HFFc6 (cell line): ENCODE results near the gene MOB3C. TPM values are rescaled to one million over a fixed set of nuclear protein-coding genes. Genes with fewer than 3 reads are reported as not detected.

Source experiments
- DNase-seq: peaks from one replicate; pipeline ENCODE4 v3.0.0-alpha.2; 2018
- H3K27ac Mint-ChIP-seq: 2 replicates; pipeline ENCODE4 v1.8.0; 2020; ENCODE audit warnings: mild to moderate bottlenecking, mixed read lengths
- H3K27me3 Mint-ChIP-seq: 2 replicates; pipeline ENCODE4 v1.8.0; 2021; ENCODE audit warnings: mild to moderate bottlenecking, moderate library complexity, mixed read lengths; ENCODE audit not compliant: insufficient read depth
- H3K36me3 Mint-ChIP-seq: 2 replicates; pipeline ENCODE4 v1.8.0; 2021; ENCODE audit warnings: low read depth, mixed read lengths
- H3K4me1 Mint-ChIP-seq: 2 replicates; pipeline ENCODE4 v1.8.0; 2020; ENCODE audit warnings: low read depth, mixed read lengths
- H3K4me3 Mint-ChIP-seq: 2 replicates; pipeline ENCODE4 v1.8.0; 2020; ENCODE audit warnings: mild to moderate bottlenecking, moderate library complexity, mixed read lengths
- H3K9me3 Mint-ChIP-seq: 2 replicates; pipeline ENCODE4 v1.8.0; 2020; ENCODE audit warnings: mild to moderate bottlenecking, mixed read lengths
- CTCF ChIP-seq: fragments of 200-600 bp; sonication (generic); IDR thresholded peaks from 2 replicates; pipeline ENCODE4 v1.5.0; 2021; ENCODE audit warnings: antibody characterized with exemption, mild to moderate bottlenecking
- total RNA-seq, 6 experiments: library from RNA; stranded (reverse); fragmentation: NEBNext Ultra II Directional; extraction: Animal tissue kit (Norgen Biotek cat#: 25700); gene quantifications; 2 replicates in 1 of 6; 3 replicates in 5 of 6; pipeline ENCODE4 v1.2.3, GENCODE V29; 2021

MOB3C gene
- total RNA-seq, 6 experiments from 2014 or later = 6.3 to 8.5 (median 7.2) TPM

GRCh38 chr1:46635205-46635604, 18.6 kb upstream of the MOB3C start:
- H3K9me3 Mint-ChIP-seq = no peaks in the 10 kb centered on the region
- TF ChIP-seq CTCF = no peak

GRCh38 chr1:46630719-46631118, 14.1 kb upstream of the MOB3C start:
- Mint-ChIP-seq H3K27me3 (no peaks in the 10 kb centered on the region), H3K36me3 (peaks cover 8% of the 10 kb centered on the region; the same call in 1 of the 2 replicates), H3K27ac (no peak overlapping the region), H3K4me3 (no peak overlapping the region), H3K9me3 (no peaks in the 10 kb centered on the region), H3K4me1 (no peaks in the 10 kb centered on the region)
- DNase-seq = no peak
- no peak for TF ChIP-seq CTCF

More at GRCh38 chr1:46635205-46635604, 18.6 kb upstream of the MOB3C start:
- peaks cover 15% of the 10 kb centered on the region; the same call in 1 of the 2 replicates for H3K36me3 Mint-ChIP-seq
- H3K27ac Mint-ChIP-seq = no peak overlapping the region
- H3K27me3 Mint-ChIP-seq = no peaks in the 10 kb centered on the region
- no peak overlapping the region for H3K4me3 Mint-ChIP-seq
- H3K4me1 Mint-ChIP-seq = no peaks in the 10 kb centered on the region
- no peak for DNase-seq

- Mint-ChIP-seq H3K36me3 (no peaks in the 10 kb centered on the region), H3K4me1 (peaks cover 28% of the 10 kb centered on the region), H3K4me3 (no peak overlapping the region), H3K27ac (no peak overlapping the region), H3K9me3 (no peaks in the 10 kb centered on the region), H3K27me3 (no peaks in the 10 kb centered on the region; the same call in 1 of the 2 replicates)
- DNase-seq = no peak
- TF ChIP-seq CTCF = no peak
Measured at GRCh38 chr1:46623743-46624644, 7.4 kb upstream of the MOB3C start.

GRCh38 chr1:46622344-46622743, 5.7 kb upstream of the MOB3C start:
- Mint-ChIP-seq H3K9me3 (no peaks in the 10 kb centered on the region), H3K36me3 (no peaks in the 10 kb centered on the region), H3K4me3 (peak overlapping the region; percentile 80), H3K4me1 (peaks cover 34% of the 10 kb centered on the region), H3K27ac (peak overlapping the region; percentile 91), H3K27me3 (no peaks in the 10 kb centered on the region; the same call in 1 of the 2 replicates)
- peak; percentile 79 for TF ChIP-seq CTCF
- peak; percentile 75 for DNase-seq

GRCh38 chr1:46621930-46622329, 5.3 kb upstream of the MOB3C start:
- H3K4me1 Mint-ChIP-seq = peaks cover 39% of the 10 kb centered on the region
- H3K36me3 Mint-ChIP-seq = no peaks in the 10 kb centered on the region
- H3K27me3 Mint-ChIP-seq = no peaks in the 10 kb centered on the region; the same call in 1 of the 2 replicates
- H3K4me3 Mint-ChIP-seq = peak overlapping the region; percentile 80
- H3K9me3 Mint-ChIP-seq = no peaks in the 10 kb centered on the region
- peak; percentile 64 for DNase-seq
- TF ChIP-seq CTCF = no peak
- peak overlapping the region; percentile 91 for H3K27ac Mint-ChIP-seq
